ENCODE results near the gene LMOD3.

LMOD3 gene

DNA sequence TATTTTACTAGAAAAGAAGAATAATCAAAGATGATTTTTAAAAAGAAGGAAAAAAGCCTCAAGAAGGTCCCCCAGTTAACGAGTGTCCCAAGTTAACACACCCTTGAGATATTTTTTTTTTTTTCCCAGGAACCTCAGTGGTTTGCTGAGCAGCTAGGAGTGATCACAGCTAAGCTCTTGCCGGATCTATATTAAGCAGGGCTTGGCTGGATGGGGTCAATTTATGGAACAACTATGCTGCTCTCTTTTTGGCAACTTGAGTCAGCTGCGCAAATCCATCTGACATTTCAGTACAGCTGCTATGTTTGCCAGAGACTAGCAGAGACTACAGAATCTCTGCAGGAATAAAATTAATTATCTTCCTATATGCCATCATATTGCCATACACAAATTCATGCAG lies at the start of gene LMOD3:
LMOD3 (minus strand) TSS at position 193 of the 400 bp plus-strand sequence. CDS start 209 bp downstream, outside the sequence.
- DNase-seq = no peak

DNA sequence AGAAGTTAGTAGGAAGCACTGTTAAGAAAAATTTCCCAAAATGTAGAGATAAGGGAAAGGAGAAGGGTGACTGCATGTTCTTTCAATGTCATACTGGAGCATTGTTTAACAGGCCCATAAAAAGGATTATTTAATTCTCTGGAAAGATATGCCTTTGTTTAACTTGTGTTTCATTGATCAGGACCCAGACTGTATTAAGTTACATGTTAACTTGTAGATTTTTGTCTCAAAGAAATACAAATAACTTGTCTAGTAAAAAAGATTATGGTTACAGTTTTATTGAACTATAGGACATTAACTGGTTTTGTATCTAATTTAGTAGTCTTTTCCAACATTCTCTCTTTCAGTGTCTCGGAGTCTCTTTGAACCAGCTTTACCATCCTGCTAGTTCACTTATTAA lies 49.7 kb upstream of the LMOD3 start:
- DNase-seq = no peak

DNA sequence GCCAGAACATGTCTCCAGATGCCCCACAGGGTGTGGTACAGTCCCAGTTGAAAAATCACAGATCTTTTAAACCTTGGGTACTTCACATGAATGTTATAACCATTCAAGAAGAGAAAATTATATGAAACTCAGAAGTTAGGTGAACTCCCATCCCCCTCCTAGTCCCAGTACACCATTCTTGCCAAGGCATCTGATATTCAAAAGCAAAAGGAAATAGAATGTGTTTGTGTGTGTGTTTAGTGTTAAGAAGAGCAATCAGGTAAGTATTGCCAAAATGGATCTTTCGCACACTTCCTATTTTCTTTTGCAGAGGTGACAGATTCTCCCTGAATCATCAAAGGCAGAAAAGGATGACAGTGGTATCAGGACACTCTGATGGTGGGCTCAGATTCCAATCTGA lies 44.1 kb upstream of the LMOD3 start:
- DNase-seq = no peak

DNA sequence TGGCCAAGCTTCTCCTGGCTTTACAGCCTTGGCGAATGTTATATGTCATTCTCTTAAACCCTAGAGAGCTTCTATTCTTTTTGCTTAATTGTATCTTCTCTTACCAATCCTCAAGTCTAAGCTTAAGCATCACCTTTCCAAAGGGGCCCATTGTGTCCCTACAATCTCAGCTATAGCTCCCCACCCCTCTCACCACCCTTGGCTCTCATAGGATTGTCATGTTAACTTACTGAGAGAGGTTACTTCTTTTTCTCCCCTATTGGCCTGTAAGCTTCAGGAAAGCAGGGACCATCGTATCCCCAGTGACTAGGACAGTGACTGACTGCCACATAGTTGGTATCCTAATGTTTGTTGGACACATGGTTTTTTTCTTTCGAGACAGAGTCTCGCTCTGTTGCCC lies 43.3 kb upstream of the LMOD3 start:
- DNase-seq = no peak

DNA sequence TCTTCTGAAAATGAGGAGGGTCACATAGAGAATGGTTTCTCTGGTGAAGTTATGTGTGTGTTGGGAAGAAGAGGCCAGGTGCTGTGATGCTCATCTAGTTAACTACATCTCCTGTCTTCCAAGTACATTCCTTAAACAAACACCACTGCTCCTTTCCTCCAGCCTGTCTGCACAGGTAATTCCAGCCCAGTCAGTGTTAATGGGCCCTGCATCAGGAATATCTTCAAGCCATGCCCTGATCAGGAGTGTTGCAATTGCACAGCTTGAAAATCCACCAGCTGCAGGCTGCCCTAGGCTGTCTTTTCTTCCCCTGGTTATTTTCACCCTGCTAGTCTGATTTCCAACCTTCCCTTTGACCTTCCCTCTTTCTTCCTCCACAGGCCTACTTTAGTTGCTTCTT lies 41.9 kb upstream of the LMOD3 start:
- no peak for DNase-seq

DNA sequence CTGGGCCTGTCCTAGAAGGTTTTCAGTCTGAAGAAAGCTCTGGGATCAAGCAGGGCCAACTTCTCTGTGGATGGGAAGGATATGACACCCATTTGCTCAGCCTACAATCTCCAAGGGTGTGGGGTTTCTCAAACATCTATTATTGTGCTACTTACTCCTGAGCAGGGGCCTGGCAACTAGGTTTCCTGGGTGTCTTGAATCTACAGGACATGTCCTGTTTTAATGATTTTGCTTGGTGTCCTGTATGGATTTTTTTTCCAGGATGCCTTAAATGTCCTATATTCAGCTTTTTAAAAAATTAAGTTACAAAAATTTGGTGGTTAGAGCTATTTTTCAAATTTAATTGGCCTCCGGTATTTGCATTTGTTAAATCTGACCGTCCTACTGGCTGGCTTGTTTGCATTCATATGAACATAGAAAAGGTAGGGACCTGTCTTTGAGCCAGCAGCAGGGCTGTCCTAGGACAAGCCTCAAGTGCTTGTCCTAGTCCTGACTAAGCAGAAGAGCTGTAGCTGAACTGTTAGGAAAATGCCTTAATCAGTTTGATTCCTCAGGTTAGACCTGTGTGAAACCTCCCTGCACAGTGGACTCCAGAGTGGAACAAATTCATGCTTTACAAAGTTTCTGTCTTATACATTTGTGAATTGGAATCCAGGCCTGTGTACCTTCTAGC lies 40.0 kb upstream of the LMOD3 start:
- no peak for DNase-seq

DNA sequence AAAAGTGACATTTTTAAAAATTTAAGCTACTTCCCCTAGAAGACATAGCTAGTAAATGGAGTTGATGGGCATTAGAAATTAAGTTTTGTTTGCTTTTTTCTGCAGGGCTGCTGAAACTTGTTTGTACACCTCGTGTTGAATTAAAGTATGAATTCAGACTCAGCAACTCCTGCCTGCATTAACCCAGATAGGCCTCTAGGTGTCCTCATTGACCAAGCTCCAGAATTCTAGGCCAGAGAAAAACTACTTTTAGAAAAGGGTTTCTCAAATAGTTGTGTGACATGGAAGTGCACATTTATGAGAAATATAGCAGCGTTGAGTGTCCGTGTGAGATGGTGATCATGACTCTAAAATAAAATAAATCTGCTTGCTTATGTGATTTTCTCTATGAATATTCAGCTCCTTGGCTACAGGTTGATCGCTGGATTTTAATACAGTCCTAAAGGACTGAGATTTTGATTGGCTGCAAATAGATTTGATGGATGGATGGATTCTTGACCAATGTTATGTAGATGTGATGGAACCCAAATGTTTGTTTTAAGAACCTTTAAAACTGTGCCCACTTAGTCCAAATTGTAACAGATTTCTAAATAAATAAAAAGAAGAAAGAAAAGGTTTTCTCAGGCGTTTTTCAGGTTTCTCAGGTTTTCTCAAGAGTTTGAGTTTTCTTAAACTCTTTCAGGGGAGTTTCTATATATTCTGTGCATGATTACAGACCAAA lies 39.4 kb upstream of the LMOD3 start:
- no peak for DNase-seq

DNA sequence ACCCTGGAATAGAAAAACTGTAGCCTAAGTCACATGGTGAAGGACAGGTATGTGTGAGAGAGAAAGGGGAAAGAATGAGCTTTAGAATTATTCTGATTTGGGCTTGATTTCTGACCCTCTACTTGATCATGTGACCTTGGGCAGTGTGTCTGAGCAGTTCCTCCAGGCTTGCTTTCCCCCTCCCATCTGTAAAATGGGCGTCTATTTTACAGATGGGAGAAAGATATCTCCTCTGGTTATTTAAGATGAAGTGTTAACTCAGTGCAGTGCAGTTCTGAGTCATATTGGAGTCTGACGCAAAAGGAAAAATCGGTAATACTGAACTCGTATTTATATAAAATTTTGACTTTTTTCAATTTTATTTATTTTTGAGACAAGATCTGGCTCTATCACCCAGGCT lies 38.1 kb upstream of the LMOD3 start:
- no peak for DNase-seq

DNA sequence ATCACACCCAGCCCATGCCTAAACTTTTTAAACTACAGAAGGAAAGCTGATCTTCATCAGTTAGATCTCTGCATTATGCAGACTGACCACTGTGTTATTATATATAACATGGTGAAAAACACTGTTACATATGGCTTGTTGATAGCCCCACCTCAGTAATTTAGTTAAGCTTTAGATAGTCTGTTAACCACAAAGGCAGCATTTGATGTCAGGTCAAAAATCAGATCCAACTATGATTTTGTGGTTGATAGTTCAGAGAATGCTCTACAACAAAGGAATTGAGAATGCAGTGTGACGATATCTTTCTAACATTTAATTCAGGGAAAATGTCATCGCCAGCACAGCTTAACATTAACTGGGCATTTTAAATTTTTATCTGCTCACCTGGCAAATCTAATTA lies 37.7 kb upstream of the LMOD3 start:
- no peak for DNase-seq

DNA sequence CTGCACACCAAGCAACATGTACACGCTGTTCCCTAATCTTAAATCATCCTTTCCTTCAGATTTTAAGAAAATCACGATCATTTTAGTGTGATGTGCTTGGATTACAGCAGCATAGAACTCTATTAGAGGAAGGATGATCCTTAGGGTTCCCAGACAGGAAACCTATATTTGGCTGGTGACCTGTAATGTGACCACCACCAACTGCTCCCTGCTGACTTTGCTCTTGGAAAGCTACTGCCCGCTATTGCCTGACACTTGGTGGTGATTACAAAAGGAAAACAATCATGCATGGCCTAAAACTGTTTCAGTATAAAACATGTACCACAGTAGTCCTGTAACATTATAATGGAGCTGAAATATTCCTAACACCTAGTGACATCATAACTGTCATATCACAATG lies 27.2 kb upstream of the LMOD3 start:
- DNase-seq = no peak

DNA sequence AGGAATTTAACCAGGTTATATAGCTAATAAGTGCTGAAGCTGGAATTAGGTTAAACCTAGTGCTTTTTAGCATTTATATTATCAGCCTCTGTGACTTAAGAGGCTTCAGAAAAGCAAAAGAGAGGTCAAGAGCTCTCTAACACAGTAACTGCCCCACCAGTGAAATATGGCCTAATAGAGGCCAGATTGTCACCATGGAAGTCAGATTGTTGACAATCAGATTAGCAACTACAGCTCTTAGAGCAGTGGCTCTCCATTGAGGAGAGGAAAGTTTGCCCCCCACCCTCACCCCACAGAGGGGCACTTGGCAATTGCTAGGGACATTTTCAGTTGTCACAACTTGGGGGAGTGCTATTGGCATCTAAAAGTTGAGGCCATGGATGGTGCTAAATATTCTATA lies 23.3 kb upstream of the LMOD3 start:
- no peak for DNase-seq

DNA sequence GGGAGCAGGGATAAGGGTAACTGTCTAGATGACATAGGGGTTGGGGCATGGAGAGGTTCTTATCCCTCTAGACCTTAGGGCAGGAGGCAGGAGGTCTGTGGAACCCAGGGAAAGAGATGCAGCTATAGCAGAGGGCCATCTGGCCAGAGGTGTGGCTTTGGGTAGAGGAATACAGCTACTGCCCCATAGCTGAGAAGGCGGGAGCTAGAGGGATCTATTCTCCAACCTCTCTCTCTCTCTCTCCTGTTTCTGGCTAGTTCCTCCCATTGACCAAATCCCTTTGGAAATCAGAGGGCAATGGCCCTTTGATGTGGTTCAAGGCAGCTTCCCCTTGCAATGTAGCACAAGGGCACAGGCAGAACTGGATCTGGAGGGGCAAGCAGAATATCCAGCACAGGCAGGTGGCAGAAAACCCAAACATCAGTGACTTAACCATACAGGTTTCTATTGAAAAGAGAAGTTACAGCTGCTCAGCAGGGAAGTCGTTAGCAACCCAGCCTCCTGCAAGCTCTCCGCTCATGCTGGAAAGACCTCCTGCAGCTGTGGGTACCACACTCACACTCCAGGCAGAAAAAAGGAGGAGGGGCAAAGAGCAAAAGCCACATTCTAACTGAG lies 22.3 kb upstream of the LMOD3 start:
- no peak for DNase-seq

DNA sequence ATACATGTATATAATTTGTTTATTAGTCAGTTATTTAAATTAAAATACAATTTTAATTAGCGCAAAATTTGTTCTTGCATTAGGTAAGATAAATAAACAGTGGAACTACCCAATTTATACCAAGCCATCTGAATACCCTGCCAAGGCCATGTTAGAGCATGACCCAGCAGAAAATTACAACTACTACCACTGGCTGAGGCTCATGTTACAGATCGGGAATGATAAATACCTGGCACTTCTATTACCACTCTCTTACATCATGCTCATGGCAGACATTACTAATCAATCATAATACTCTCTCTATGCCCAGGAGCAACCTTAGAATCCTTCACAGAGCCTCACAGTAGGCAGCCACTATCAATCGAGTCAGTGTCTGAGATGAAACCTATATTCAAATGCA lies 21.2 kb upstream of the LMOD3 start:
- DNase-seq = no peak

DNA sequence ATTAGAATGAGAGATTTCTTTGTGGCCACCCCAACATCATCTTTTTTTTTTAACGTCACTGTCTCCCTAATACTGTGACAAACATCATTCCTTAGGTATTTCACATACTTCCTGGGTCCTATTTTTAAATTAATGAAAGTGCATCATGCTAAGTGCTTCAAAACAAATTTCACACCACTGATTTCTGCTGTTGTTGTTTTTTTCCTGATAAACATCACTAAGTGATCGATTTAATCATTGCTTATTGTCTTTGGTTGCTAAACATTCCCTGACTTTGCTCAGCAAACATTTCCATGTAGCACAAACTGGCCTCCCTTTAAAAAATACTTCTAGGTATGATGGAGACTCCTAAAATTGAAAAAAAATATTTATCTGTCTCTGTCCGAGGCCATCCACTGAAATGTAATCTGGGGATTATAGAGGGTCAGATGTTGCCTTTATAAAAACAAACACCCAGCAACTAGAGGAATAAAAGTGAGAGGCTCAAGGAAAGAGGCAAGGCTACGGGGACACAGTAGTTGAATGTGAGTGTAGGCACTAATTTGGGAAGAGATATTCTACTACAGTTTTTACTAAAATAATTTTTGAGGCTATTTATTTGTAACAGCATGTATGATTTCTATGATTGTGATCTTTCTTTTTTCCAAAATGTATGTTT lies 20.5 kb upstream of the LMOD3 start:
- no peak for DNase-seq

DNA sequence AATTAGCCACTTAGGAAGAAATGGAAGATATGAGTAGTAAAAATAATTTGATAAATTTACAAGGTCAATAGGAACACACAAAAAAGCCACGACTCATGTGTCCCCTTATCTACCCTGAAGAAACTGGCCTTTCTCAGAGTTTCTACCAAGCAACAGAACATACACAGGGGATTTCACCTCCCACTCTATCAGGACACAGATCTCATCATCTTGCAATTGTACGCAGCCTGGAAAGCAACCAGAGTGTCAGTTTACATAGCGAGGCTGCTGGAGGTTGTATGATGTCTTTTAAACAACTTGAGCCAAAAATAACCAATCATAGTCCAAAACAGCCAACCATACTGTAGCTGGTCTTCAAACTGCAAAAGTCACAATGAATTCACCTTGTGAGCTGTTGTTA lies 19.7 kb upstream of the LMOD3 start:
- no peak for DNase-seq

DNA sequence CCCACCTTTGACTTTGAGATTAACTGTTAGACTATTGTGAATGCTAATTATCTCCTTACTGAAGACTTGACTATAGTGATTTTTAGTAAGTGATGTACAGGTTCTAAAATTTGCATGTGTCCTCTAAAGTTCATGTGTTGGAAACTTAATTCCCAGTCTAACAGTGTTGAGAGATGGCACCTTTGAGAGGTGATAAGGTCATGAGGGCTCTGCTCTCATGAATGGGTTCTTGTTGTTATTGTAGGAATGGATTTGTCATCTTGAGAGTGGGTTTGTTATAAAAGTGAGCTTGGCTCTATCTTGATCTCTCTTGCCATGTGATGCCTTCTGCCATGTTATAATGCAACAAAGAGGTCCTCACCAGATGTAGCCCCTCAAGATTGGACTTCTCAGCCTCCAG lies 18.9 kb upstream of the LMOD3 start:
- no peak for DNase-seq

DNA sequence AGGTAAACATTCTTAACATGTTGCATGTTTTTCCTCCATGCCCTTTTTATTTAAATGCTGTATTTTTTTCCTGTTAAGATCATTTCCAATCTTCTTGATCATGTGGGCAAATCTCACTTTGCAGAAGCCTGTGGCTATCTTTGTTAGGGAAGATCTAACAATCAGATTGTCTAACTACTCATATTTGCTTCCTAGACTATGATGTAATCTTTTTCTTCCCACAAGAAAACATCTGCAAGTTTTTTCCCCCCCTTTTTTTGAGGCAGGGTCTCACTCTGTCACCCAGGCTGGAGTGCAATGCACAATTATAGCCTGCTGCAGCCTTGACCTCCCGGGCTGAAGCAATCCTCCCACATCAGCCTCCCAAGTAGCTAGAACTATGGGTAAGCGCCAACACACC lies 15.0 kb upstream of the LMOD3 start:
- no peak for DNase-seq

DNA sequence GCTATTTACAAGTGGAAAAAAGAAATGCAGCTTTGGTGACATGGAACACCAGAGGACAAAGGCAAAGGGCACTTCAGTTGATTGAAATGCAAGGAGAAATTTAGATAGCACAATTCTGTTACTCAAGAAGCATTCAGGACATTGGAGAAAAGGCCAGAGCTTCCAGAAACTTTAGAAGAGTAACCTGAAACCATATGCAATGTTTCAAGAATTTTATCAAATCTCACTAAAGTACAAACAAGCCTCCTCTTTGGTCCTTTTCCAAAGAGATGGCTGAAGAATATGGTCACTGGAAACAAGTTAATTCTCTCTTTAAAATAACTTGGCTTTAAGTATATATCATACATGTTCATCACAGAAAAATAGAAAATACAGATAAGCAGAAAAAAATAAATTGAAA lies 14.6 kb upstream of the LMOD3 start:
- no peak for DNase-seq

DNA sequence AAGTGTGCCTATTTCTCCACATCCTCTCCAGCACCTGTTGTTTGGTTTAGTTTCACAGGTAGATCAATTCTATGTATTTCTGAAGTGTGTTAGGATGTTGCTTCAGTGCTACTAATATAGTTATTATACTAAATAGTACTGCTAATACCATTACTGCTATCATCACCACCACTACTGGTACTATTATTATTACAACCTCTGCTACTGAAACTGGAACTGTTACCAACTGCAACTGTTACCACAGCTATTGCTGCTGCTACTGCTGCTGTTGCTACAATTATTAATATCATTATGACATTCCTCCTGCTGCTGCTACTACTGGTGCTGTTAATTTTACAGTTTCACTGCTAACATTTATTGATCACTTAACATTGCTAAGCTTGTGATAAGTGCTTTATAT lies 8.3 kb upstream of the LMOD3 start:
- DNase-seq = no peak

DNA sequence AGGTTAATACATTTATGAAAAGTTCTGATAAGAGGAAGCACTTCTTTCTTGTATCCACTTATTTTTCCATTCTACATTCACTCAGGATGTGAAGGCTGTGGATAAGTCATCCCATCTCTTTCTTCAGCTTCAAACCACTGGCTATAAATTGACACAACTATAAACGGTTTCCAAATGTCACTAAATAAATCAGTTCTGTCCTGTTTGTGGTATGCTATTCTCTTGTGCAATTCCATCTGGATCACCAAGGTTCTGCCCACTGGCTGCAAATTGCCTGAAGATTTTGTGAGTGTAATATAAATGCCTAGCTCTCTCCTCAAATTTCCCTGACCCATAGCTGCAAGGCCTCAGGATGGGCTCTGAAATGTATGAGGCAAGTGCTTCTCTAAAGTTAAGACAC lies 7.1 kb upstream of the LMOD3 start:
- DNase-seq = no peak

DNA sequence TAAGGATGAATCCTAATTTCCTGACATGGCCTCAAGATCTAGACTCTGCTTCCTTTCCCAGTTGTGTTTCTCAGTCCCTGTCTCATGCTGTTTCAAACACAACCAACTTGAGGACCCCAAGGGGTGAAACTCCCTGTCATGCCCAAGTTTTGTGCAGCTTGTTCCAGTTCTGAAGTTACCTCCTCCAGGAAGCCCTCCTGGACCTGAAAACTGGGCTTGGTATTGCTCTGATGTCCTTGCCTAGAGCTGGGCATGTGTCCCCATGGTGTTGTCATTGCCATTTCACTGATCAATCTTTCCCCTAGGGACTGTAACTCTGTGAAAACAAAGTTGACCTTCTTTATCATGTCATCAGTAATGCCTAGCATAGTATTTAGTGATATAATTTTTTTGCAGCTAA lies 6.1 kb upstream of the LMOD3 start:
- DNase-seq = no peak

DNA sequence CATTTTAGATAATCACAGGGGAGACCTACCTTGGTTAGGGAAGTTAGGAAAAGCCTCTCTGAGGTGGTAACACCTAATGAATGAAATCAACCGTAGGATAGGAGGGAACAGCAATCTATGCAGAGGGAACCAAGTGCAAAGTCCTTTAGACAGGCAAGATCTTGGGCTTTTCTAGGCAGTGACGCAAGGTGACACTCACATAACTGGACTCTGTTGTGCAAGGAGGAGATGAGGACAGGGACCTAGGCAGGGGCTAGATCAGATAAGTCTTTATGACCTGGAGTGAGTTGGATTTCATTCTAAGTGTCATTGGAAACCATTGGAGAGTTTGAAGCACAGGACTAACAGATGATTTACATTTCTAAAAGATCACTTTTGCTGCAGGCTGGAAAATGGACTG lies 4.6 kb upstream of the LMOD3 start:
- DNase-seq = no peak

DNA sequence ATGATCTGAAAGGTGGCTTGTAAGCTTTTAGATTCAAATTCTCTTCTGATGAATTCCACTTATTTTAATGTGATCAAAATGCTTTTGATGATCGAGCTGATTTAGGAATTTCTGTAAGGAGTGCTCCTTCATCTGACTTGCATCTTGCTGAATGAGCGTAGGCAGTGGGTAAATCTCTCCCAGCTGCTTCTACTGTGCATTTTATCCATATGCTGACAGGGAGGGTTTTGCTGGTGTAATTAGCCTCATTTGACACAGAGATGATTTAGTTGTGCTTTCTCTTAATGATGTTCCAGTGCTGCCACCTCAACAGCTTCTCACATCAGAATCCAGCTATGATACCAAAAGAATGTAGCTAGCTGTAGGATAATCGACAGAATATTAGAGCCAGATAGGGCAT lies 3.8 kb upstream of the LMOD3 start:
- no peak for DNase-seq

DNA sequence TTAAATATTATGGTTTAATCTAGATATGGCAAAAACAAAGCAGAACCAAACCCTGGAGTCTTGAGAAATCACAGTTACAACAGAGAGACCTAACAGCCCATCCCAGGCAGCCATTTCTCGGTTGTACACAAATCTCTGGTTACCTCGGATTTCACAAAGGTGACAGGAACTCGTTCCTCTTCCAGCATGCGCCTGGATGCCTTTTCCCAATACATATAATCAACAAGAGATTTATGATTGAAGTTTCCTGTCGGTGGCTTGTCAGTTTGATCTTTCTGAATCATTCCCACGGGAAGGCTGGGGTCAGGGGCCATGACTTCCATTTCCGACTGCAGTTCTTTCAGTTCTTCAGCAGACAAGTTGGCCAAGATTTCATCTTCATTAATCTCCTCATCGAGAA lies 445 bp downstream of the LMOD3 start:
- DNase-seq = no peak

All from cortex of kidney (tissue), 1 donor.